Endometrial microvascular endothelial cells (primary cell): ENCODE results near the gene KIRREL3. TPM values are rescaled to one million over a fixed set of nuclear protein-coding genes. Genes with fewer than 3 reads are reported as not detected.

Experiments
- in situ Hi-C: cut with HindIII; loops from 2 replicates; pipeline ENCODE4 v1.10.0; 2017; ENCODE audit warnings: low sequenced_read_pairs, low pct_unique_long_range_greater_than_20kb; ENCODE audit errors: inconsistent ontology term
- total RNA-seq: library from RNA; depleted of rRNA; stranded (reverse); fragments of >200 nt; gene quantifications from one replicate; pipeline ENCODE4 v1.2.3, GENCODE V29; 2015; ENCODE audit errors: inconsistent ontology term

Gene KIRREL3
- total RNA-seq, 1 donor from 2014 or later: 0.56 TPM

DNA sequence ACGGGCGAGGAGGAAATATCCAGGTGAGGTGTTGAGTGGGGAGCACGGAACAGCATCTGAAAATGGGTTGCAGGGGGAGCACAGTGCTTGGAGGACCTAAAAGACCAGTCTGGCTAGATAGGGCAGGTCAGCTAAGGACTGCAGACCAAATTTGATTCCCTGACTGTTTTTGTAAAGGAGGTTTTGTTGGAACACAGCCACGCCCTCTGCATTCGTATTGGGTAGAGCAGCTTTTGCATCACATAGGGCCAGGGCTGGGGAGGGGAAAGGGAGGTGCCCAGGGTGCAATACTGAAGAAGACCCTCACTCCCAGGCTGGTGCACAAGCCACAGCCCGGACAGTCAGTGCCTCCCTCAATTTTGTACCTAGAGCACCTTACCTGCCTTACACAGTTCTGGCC, 286.8 kb downstream of the KIRREL3 start:
- in situ Hi-C loops: no loop called here

DNA sequence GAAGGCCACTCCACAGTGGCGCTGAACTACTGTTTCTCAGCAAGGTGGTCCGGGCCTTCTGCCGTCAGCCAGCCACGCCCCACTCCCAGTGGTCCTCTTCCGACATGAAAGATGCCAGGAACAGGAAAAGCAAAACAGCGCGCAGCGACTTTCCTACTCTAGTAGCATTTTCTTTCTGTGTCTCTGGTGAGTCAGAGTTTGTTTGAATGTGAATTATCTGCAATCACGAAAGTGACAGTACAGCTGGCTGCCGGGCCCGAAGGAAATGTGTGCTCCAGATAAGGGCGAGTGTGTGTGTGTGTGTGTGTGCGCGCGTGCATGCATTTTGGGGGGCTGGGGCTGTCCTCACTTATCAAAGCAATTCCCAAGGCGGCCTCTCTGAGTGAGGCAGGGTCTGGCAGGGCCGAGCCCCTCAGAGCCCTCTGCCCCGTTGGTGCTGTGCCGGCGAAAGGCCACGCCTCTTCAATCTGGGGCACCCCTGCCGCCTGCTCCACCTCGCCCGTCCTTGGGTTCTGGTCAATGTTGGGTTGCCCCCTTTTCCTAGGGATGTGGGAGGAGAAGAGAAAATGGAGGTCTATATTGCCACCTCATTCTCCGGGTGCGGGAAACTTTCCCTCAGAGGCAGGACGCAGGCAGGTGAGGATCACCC, 288.5 kb downstream of the KIRREL3 start:
- in situ Hi-C loops: no loop called here

DNA sequence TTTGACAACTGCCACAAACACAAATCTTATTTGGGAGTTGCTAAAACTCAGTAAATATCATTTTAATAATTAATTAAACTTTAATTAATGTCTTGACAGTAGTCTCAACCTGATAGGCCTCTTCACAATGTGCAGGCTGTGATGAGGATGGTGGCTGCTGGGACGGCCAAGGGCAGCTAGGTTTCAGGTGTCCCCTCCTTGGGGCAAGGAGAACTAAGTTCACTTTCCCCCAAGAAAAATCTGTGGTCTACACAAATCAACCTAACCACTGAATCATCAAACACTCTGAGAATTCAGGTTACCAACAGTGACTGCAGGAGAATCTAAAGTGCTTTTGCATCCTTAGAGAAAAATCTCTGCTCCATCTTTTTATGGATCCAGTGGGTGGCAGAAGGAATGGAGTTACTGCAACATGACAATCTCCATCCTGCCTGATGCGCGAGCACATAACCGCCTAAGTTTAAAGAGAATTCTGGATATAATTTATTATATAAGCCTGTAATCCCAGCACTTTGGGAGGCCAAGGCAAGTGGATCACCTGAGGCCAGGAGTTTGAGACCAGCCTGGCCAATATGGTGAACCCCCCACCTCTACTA, 289.7 kb downstream of the KIRREL3 start:
- in situ Hi-C loops: no loop called here

DNA sequence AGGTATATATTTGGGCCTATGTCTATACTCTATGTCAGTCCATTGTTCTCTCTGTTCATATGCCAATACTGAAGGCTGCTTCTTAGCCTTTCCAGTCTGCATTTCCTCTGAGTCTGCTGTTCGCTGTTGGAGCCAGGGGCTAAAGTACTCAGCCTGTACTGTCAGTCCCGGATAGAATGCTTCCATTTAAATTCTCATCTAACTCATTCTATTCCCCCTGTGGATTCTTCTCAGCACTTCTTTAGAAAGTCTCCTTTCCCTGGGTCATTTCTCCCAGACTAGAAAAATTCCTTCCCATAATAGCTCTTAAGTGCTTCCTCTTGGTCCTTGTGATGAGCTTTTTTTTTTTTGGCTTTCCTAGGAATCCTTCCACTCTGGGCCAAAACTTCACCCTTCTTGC, 293.1 kb downstream of the KIRREL3 start:
- in situ Hi-C loops: no loop called here

DNA sequence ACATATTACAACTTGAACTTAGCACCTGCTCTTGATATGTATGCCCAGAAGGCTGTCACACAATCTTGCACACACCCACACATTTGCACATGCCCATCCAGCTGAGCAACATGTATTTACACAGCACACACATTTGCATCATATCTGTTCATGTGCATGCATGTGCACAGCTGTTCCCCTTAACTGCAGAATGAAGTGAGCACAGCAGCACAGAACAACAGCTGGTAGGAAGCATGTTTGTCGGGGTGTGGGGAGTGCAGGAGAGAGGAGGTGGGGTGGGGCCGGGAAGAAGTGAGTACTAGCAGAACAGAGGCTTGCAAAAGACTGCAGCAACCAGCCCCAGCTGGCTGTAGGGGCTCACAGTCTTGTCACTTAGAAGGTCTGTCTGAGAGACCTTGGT, 296.5 kb downstream of the KIRREL3 start:
- in situ Hi-C loops: no loop called here

DNA sequence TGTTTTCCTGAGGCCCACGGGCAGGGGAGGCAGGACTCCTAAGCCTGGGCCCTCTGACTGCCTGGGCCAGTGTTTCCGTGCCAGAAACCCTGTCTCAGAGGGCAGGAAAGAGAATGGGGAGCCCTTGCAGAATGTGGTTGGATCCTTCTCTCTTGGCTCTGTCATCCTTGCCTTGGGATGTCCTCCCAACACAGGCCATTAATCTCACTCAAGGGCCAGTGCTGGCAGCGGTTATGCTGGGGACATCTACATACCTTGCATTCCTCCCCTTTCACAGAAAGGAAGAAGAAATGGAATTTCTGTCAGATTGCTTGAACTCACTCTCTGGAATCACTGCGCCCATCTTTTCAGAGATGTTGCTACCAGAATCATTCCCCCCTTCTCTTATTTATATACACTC, 296.9 kb downstream of the KIRREL3 start:
- in situ Hi-C loops: no loop called here

DNA sequence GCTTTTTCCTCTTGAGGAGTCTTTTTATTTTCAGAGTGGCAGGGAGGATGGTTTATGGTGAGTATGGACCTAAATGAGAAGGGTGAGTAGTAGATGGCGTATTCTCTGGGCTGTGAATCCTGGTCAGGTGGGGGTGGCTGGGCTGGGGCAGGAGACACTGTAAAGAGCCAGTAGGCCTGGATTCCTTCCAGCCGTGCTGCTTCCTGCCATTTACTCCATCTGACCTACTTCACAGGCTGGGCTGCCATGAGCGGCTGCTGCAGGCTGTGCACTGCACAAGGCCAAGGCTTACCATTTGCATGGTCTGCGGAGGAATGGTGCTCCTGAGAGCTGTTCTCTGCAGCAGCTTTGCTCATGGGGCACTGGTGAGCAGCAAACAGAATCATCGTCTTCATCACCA, 297.6 kb downstream of the KIRREL3 start:
- in situ Hi-C loops: no loop called here

DNA sequence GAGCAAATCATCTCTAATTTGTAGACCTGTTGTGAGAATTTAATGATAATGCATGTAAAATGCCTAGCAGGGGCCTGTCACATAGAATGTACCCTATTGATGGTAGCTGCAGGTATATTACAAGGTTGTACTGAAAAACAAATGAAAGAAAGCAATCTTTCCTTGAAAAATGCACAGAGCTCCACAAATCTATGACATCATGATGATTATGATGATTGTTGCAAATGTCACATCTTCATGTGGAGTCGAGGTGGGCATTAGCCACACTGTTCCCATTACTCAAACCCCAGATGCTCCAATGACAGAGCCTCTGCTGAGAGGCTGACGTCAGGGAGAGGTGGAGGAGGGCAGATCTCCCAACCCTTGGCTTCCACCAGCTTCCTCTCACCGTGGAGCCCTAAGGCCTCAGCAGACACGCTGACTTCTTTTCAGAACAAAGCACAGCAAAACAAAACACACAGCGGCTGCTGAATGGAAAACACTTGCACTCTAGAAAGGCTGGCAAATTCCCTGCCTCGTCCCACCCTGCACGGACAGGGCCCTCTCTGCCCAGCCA, 298.3 kb downstream of the KIRREL3 start:
- in situ Hi-C loops: no loop called here

DNA sequence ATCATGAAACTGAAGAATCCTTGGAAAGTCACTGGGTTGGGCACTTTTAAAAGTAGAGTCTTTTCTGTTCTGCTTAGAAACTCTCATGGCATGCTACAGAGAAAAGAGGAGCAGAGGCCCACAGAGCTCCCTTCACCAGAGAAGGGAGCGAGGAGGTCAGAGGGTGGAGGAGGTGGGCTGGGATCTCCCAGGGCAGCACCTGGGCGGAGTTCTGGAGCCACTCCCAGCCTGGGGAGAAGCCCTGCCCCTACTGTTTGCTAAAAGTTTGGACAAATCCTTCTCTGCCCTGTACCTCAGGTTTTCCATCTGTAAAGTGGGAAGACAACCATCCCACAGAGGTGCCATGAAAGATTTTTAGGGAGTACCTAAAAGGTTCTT, 299.1 kb downstream of the KIRREL3 start:
- in situ Hi-C loops: no loop called here

DNA sequence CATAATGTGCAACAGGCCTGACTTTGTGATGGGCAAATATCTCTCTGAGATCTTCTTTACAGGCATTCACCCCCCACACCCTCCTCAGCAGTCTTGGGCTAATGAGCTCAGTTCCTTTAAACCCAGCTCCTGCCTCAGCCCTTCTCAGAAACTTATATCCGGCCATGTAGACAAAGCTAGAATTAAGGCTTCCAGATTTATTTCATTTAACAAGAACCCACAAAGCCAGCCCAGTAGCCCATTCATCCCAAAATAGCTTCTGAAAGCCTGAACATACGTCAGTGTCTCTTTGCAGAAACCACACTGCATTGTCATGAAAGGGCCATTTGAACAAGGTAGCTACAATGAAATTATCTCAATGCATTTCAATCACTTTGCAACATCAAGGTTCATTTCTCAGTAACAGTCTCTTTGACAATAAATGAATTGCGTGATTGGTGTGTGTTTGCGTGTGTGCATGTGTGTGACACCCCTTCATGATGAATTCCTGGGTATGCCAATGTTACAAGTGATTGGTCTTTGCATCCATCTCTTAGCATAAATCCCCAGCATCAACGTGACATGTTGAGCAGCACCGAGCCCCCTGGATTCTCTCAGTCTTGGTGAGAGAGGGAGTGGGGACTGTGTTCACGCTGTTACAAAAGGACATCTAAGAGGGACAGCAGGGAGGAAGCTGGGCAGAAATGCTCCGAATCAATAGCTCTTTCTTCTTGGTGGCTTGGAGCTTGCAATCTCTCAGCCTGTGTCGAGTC, 299.6 kb downstream of the KIRREL3 start:
- in situ Hi-C loops: no loop called here

DNA sequence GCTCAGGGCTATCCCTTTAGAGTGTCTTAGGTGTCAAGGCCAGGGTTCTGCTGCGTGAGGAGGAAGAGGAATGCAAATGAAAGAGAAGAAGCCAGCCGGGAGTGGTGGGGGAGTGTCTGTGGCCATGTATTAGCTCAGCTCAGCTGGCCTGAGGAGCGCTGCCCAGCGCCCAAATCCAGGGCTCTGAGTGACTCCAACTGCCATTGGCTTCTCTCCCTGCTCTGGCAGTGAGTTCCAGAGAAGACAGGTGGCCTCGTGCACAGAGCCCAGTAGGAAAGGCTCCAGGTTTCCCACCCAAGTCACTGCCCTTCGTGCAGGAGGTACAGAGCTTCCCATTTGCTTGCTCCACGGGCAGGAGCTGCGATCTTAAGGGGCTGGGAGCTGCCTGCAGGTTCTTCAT, 302.0 kb downstream of the KIRREL3 start:
- in situ Hi-C loops: no loop called here

DNA sequence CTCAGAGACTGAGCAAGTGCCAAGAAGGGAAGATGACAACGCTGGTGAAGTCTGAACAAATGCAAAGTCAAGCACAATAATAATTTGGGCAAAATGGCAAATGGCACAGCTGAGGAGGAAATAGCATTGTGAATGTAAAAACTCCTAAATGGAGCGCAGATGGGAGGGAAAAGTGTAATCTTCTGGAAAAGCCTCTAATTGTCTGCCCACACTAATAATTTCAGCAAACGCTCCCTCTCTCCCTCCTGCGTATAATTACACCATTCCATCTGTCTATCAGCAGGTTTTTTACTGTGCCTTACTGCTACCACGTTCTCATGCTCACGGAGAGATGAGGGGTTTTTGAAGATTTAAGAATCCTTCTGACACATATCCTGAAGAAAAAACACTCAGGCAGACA, 302.6 kb downstream of the KIRREL3 start:
- in situ Hi-C loops: no loop called here

DNA sequence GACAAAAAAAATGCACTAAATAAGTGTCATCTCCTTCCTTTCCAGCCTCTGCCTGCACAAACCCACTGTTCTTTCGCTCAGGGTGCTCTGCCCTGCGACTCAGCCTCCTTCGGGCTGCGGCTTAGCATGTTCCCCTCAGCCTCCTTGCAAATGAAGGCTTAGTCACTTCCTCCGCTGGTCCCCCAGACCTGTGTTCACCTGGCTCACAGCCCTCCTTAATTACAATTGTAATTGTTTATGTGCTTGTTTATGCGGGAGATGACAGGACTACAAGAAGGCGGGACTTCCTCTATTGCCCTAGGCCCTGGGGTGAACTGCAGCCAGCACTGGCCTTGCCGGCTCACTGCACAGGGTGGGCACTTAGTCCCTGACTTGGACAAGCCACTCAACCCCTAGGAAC, 303.6 kb downstream of the KIRREL3 start:
- in situ Hi-C loops: no loop called here

DNA sequence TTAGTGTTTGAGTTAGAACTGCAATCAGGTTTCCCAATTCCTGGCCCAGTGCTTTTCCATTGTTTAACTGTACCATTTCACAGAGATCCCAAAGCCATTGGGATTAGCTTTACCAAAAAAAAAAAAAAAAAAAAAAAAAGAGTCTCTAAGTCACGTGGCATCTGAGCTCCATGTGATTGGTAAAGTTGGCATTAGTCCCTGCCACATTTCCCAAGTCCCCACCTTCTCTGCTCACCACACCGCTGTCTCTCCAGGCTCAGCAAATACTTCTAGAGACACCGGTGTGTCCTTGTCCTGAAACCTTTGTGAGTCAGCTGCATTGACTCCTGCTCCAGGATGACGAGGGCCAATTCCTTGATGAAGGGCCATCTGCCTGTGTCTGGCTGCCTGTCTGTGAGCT, 305.3 kb downstream of the KIRREL3 start:
- in situ Hi-C loops: no loop called here

DNA sequence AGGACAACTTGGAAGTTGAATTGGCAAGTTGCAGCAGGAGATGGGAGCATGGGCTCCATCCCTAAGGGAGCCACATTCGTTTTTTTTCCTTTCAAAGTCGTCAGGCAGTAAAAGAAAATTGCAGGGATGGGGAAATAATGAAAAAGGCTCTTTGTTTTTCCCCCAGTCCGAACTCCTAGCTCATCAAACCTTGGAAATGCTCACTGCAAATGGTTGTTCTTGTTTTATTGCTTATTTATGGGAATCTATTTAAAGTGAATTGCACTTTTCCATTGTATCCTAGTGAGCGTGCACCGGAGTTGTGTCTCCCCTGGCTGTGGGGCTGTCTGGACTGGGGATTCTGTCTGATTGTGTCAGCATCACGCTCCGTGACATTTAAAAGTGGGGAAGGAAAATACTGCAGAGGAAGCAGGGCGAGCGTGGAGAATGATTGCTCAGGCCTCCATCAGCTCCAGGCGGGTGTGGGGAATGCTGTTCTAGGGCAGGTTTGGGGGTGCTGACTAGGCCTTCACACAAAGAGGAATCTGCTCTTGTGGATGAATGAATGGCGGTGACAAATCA, 306.4 kb downstream of the KIRREL3 start:
- in situ Hi-C loops: no loop called here

DNA sequence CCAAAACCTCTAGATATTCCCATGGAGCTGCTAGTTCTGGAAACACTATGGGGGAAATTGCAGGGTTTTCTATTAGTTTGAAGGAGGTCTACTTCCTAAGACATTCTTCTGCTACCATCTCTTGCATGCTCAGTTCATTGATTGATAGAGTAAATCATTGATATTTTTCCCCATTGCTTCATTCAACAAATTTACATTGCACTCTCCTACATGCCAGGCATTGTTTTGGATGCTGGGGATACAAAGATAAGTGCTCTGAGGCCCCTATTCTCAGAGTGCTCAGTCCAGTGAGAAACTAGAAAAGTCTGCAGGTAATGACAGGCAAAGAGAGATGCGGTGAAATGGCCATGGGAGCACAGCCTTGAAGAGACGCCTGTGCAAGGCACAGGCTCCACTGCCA, 313.1 kb downstream of the KIRREL3 start:
- in situ Hi-C loops: no loop called here

DNA sequence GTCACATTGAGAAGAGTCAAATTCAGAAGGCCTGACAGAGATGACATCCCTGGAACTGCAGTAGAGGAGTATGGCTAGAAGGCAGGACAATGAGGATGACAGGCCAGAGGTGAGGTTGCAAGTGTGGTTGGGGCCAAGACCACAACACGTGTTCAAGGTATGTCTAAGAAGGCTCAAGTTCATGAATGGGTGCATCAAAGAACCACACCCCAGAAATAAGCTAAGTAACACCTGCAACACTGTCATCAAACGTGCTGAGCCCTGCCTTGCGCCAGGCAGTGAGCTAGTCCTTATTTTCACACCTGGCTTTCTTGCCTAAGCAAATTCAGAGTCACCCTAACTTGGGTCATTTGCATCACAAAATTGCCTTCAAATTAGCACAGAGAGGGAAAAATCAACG, 313.6 kb downstream of the KIRREL3 start:
- in situ Hi-C loops: no loop called here

DNA sequence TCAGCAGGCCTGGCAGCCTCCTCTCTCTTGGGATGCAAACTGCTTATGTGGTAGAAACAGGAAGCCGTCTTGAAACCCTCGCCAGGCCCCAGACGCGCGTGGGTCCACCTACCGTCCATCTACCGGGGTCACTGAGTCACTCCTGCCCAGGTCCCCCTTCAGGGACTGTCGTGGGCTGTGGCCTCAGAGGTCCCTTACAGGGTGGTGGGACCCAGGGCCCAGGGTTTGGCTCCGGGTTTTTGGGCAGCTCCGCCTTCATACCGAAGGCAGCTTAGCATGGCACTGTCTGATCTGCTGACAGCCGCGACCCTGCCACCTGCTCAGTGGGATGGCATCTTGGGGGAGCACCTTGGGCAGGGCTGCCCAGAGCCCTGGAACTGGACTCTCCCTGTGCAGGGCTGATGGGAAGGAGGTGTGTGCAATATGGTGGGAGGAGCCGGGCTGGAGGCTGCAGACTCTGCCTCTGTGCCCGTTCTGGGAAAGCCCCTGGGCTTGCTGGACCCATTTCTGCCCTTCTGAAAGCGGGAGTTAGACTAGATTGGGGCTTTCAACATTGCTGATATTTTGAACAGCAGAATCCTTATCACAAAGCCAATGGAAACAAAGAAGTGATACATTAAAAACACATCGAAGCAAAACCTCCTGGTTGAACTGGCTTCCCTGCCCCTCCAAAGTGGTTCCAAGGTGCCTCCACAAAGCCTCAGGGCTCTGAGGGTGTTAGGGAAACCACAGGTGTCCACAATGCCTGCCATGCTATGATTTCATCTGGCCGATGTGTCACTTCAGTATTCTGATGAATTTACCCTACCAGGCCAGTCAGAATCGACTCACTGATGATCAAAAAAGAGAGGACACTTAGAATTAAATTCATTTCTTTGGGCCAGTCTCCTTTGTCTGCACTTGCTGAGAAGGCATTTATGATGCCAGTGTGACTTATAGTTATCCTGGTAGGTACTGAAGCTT, 316.5 kb downstream of the KIRREL3 start:
- in situ Hi-C loops: no loop called here

DNA sequence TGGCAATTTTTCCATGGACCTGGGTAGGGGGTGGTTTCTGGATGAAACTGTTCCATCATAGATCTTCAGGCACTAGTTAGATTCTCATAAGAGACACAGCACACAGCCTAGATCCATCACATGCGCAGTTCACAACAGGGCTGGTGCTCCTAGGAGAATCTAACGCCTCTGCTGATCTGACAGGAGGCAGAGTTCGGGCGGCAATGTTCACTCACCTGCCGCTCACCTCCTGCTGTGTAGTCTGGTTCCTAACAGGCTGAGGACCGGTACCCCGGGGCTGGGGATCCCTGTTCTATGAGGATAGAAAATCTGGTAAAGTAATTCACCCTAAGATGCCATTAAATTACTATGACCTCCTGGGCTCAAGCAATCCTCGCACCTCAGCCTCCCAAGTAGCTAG, 318.0 kb downstream of the KIRREL3 start:
- in situ Hi-C loops: no loop called here
